Activated gamma-delta T cell treated with Interleukin-2 at 50 U/mL for 16 hours (primary cell): ENCODE measurements around the gene HDAC11.
A peak's percentile ranks its signal among the peaks of the same experiment; 100 is the strongest.

Source experiments
- DNase-seq: peaks from one replicate; pipeline ENCODE4 v3.0.0-alpha.2; 2020

The HDAC11 gene

GRCh38 chr3:13545952-13546454, 65.9 kb downstream of the HDAC11 start:
- no peak for DNase-seq

GRCh38 chr3:13546667-13547171, 66.6 kb downstream of the HDAC11 start:
- no peak for DNase-seq

- DNase-seq, result no peak
Measured at GRCh38 chr3:13547591-13548371, 67.7 kb downstream of the HDAC11 start.

GRCh38 chr3:13548696-13549622, 68.9 kb downstream of the HDAC11 start, which contains the start of gene FBLN2:
TSS of gene FBLN2 (plus strand) at chr3:13549125. CDS start at chr3:13570356, 21,231 bp downstream.
- peak; percentile 23 for DNase-seq

GRCh38 chr3:13549623-13550422, 69.7 kb downstream of the HDAC11 start:
- peak; percentile 62 for DNase-seq

- DNase-seq, result no peak
Measured at GRCh38 chr3:13550423-13550690, 70.3 kb downstream of the HDAC11 start.

GRCh38 chr3:13550791-13551360, 70.8 kb downstream of the HDAC11 start:
- no peak for DNase-seq

GRCh38 chr3:13552857-13553652, 72.9 kb downstream of the HDAC11 start:
- DNase-seq, result no peak

GRCh38 chr3:13553686-13554085, 73.6 kb downstream of the HDAC11 start:
- DNase-seq, result no peak

- no peak for DNase-seq
Measured at GRCh38 chr3:13555753-13556152, 75.6 kb downstream of the HDAC11 start.
